GM12875 (cell line): ENCODE measurements around the gene NGF.
"Not testable (repeated sequence)": the region's sequence is repeated elsewhere in the genome, so short reads cannot be mapped to it uniquely, and the experiment has no call there.

Experiments used
- H3K4me3 ChIP-seq: one replicate; pipeline ENCODE4 v1.5.1; 2011; ENCODE audit warnings: low read depth, low read length, control low read depth
- TF ChIP-seq, protein P1 (sequence below): IDR thresholded peaks from 2 replicates; pipeline ENCODE4 v1.5.1; 2011; ENCODE audit warnings: low read depth, mild to moderate bottlenecking, control low read depth, inconsistent platforms, low read length, moderate library complexity, borderline replicate concordance; ENCODE audit not compliant: insufficient read depth

Gene NGF

DNA sequence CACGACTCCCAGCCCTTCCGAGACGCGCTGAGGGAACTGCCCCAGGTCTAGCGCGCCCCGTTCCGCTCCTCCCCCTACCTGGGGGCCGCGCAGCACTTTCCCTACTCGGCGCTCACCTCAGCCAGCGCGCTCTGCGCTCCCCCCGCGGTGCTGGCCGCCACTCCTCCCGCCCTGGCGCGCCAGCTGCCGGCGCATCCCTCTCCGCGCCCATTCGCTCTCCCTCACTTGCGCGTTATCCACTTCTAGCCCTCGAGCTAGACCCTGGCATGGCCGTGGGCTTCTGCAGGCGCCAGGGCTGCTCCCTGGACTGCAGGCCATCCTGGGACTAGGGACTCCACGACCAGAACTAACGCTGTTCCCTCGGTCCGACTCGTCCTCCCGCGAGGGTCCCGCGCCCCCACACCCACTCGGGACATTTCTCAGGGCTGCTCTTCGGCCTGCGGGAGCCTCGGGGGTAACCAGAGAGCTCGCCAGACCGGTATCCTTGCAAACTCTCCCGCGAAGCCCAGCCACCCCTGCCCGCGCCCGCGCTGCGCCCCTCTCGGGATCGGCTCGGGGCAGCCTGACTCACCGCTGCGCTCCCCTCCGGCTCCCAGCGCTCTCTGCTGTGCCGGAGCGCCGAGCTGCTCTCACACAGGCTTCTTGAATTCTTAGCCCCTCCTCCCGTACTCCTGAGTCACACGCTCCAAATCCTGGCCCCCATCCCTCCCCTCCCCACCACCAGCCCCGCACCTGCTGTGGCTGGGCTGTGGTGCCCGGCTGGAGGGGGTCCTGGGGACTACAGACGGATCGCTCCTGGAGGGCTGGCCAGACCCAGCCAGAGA lies at the start of gene NGF:
NGF (minus strand) TSS at position 617 of the 824 bp plus-strand sequence. CDS start 51,454 bp downstream, outside the sequence.
- TF ChIP-seq, protein P1, sequence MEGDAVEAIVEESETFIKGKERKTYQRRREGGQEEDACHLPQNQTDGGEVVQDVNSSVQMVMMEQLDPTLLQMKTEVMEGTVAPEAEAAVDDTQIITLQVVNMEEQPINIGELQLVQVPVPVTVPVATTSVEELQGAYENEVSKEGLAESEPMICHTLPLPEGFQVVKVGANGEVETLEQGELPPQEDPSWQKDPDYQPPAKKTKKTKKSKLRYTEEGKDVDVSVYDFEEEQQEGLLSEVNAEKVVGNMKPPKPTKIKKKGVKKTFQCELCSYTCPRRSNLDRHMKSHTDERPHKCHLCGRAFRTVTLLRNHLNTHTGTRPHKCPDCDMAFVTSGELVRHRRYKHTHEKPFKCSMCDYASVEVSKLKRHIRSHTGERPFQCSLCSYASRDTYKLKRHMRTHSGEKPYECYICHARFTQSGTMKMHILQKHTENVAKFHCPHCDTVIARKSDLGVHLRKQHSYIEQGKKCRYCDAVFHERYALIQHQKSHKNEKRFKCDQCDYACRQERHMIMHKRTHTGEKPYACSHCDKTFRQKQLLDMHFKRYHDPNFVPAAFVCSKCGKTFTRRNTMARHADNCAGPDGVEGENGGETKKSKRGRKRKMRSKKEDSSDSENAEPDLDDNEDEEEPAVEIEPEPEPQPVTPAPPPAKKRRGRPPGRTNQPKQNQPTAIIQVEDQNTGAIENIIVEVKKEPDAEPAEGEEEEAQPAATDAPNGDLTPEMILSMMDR, result no peak
- no peak within 1 kb of the TSS for H3K4me3 ChIP-seq

DNA sequence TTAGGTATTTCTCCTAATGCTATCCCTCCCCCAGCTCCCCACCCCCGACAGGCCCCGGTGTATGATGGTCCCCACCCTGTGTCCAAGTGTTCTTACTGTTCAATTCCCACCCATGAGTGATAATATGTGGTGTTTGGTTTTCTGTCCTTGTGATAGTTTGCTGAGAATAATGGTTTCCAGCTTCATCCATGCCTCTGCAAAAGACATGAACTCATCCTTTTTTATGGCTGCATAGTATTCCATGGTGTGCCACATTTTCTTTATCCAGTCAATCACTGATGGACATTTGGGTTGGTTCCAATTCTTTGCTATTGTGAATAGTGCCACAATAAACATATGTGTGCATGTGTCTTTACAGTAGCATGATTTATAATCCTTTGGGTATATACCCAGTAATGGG lies 45.4 kb upstream of the NGF start:
- H3K4me3 ChIP-seq, result not testable (repeated sequence)

DNA sequence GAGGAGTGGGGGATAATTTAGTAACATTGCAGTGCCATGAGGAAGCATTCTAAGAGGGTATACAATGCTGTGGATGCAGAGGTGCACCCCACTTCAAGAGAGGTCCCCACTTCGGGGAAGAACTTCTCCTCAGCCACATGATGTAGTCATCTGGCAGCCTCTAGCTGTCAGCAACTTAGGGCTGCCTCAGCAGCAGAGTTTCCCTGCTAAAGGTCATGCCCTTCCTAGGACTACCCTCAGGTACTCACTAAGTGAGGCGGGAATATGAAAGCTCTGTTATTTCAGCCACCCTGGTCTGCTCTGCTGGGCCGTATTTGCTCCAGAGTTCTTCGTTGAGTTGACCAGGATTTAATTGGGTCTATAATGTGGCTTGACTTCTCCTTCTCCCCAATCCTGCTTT lies 41.9 kb upstream of the NGF start:
- no peak overlapping the region for H3K4me3 ChIP-seq
- TF ChIP-seq, protein P1, result no peak

DNA sequence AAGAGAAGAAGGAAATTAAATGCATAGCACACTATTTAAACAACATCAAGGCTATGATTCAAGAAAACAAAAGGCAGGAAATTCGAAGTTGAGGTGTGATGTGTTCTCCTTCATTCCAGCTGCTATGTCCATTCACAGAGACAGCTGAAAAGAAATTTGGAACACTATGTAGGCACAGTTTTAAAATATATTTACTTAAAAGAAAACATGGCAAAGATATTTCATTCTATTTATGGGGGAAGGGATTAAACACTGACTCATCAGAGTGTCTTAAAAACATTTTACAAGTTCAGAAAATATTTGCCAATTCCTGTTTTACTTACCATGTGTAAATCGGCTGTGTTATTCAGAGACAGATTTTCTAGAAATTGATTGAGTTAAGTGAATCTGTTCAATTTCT lies 39.4 kb upstream of the NGF start:
- TF ChIP-seq, protein P1, result no peak

DNA sequence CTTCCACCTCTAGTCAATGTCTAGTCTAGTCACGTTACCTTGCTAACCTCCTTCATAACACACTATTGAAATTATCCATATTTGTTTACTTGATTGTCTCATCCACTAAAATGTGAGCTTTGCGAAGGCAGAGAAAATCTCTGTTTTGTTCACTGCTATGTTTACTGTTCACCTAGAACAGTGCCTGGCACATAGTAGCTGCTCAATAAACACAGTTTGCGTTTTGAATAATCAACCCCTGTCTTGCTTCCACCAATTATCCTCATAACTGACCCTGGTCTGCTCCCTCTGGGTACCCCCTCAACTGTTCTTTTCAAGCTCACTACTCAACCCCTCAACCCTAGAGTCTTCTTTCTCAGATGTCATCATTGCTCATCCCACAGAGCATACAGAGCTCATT lies 36.5 kb upstream of the NGF start:
- TF ChIP-seq, protein P1, result no peak
- H3K4me3 ChIP-seq, result no peak overlapping the region

More for the DNA sequence above, 39.4 kb upstream of the NGF start:
- no peak overlapping the region for H3K4me3 ChIP-seq

- TF ChIP-seq, protein P1, result no peak
- no peak overlapping the region for H3K4me3 ChIP-seq
Observed at GRCh38 chr1:115373305-115373704, 35.3 kb upstream of the NGF start.

- TF ChIP-seq, protein P1, result no peak
- H3K4me3 ChIP-seq, result no peak overlapping the region
Observed at GRCh38 chr1:115365738-115366137, 27.7 kb upstream of the NGF start.
